GM12873 (cell line): ENCODE measurements around the gene WDR91.

Experiments
- TF ChIP-seq, protein P1 (sequence below): IDR thresholded peaks from 2 replicates; pipeline ENCODE4 v1.5.1; 2012; ENCODE audit warnings: low read depth, mild to moderate bottlenecking, moderate library complexity, low read length, control low read depth; ENCODE audit not compliant: insufficient read depth; ENCODE audit errors: missing control alignments

WDR91 gene

DNA sequence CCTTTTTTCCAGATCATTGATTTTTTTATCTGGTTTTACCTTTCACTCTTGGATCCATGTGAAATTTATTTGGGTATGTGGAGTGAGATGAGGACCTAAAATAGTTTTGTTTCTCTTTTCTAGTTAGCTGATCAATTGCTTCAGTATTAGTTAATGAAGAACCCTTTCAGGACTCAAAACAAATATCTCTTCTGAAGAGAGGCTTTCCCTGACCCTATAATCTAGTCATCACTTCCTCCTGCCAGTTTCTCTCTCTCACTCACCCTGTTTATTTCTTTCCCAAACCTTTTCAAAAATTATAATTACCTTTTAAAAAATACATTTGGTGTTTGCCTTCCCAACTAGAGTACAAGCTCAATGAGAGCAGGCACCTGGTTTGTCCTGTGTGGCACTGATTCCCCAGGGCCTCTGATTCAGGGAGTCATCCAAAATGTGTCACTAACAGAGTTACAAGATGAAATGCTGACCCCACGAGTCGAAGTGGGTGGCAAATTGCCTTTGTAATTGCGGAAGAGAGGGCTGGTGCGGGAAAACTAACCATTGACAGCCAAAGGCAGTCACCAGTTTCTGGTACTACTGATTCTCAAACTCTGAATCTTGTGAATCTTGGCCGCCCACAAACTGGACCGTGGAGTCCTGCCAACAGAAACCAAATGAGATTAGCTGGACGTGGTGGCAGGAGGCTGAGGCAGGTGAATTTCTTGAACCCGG lies 61.1 kb downstream of the WDR91 start:
- TF ChIP-seq, protein P1, sequence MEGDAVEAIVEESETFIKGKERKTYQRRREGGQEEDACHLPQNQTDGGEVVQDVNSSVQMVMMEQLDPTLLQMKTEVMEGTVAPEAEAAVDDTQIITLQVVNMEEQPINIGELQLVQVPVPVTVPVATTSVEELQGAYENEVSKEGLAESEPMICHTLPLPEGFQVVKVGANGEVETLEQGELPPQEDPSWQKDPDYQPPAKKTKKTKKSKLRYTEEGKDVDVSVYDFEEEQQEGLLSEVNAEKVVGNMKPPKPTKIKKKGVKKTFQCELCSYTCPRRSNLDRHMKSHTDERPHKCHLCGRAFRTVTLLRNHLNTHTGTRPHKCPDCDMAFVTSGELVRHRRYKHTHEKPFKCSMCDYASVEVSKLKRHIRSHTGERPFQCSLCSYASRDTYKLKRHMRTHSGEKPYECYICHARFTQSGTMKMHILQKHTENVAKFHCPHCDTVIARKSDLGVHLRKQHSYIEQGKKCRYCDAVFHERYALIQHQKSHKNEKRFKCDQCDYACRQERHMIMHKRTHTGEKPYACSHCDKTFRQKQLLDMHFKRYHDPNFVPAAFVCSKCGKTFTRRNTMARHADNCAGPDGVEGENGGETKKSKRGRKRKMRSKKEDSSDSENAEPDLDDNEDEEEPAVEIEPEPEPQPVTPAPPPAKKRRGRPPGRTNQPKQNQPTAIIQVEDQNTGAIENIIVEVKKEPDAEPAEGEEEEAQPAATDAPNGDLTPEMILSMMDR, result no peak

DNA sequence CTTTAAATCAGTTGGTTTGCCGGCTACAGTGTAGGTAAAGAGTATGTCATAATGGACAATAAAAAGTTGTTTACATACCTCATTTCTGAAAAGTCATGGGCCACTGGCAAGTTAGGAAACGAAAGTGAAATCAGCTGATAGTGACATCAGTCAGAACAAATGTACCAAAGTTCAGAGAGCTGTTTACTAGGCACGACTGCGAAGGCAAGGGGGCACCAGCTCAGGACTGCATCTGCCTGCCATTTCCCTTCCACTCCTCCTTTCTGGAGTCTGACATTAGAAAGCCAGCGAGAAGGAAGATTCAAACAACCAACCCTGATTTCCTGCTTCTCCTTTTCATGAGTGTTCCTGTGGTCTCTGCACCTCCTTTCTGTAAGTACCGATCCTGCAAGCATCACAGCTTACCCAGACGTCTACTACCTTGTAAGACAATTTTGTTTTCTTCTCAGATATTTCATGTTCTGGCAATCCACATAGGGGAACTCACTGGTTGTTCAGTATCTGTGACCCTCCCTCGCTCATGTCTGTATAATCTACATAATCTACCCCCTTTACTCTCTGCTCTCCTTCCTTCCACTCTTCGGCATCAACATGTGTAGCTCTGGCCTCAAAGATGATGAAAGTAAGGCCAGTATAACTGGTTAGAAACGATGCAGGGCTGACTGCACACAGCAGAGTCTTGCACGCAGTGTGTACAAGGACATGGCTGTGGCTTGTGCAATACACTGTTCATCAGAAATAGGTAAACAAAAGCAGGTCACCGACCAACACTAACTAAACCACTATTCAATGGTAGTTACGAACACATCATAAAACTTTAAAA lies 63.2 kb downstream of the WDR91 start, which contains the start of gene TMEM140:
TSS of gene TMEM140 (plus strand) at position 174 of the 823 bp plus-strand sequence. CDS start 16,370 bp downstream, outside the sequence.
- TF ChIP-seq, protein P1, result peak; percentile 18

DNA sequence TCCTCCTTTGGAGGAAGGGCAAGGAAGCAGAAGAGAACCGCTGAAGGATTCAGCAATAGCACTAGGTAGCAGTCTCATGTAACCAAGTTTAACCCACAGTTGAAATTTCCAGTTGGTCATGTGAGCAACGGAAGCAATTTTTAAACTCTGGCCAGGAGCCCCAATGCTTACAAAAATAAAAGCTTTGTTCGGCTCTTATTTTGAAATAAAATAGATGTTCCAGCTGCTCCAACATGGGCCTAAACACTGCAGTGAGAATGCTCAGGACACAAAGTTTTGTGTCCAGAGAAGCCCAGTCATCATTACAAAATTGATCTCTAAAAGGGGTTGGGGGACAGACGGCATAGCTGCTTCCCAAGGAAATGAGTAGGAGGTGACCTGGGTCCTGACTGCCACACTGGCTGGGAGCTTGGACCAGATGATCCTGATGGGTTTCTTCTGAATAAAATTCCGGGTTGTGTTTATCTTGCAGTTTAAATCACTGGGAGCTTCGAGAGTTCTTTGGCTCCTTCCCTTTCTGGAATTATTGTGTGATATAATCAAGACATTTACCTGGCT lies 63.9 kb downstream of the WDR91 start:
- TF ChIP-seq, protein P1, result no peak

DNA sequence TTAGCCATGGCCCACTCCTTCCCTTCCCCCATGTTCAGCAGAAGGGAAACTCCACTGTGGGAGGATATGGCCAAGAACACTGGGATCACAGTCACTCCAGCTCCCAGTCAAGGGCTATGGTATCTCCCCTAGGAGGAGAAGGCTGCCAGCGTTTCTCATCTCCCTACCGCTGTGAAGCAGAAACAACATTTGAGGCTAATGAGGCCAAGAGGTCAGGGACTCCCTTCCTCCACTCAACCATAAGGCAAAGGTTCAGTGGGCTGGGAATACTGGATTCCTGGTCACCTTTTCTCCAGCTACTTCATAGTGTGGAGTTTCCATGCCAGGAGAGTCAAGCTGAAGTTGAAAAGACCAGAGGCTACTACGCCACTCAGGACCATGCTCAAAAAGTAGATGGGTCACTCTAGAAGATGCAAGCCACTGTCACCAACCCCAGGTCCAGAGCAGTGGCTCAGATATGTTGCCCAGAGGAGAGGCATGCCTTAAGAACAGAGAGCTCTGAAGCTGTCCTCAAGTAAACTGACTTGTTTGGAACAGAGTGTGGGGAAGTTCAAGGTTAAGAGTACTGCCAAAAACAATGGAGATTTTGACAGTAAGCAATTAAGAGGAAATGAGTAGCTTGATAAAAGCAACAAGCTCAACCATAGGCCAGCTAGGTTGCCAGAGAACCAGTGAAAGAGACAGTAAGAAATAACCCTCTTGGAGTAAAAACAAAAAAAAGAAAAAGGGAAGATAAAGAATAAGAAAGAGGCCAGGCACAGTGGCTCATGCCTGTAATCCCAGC lies 67.2 kb downstream of the WDR91 start:
- TF ChIP-seq, protein P1, result no peak
